Measurements from ENCODE around the gene GPC4.

DNA sequence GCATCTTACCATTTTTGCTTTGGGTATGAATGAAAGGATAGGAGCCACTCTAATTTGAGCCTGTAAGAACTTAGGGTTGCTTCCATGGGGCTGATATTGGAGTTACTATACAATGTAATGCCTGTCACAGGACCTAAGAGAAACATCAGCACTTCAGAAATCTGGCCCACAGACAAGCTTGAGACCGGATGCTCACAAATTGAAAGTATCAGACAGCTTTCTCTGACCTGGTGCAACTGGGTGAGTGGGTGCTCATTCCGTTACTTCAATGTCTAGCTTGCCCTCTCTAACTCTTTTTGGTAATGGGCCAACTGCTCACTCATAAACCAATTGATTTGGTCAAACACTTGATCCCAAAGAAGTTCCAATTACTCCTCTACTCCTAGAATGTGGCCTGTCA, 62.1 kb downstream of the GPC4 start:
- TF ChIP-seq, protein P1, sequence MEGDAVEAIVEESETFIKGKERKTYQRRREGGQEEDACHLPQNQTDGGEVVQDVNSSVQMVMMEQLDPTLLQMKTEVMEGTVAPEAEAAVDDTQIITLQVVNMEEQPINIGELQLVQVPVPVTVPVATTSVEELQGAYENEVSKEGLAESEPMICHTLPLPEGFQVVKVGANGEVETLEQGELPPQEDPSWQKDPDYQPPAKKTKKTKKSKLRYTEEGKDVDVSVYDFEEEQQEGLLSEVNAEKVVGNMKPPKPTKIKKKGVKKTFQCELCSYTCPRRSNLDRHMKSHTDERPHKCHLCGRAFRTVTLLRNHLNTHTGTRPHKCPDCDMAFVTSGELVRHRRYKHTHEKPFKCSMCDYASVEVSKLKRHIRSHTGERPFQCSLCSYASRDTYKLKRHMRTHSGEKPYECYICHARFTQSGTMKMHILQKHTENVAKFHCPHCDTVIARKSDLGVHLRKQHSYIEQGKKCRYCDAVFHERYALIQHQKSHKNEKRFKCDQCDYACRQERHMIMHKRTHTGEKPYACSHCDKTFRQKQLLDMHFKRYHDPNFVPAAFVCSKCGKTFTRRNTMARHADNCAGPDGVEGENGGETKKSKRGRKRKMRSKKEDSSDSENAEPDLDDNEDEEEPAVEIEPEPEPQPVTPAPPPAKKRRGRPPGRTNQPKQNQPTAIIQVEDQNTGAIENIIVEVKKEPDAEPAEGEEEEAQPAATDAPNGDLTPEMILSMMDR (conservative IDR thresholded peaks at IDR 0.05): no peak
- no peak for TF ChIP-seq EZH2 (IDR thresholded peaks at IDR 0.05; ENCODE audit: low read depth)

All from PC-9 (cell line).